OCI-LY1 (cell line): ENCODE data around the gene ALPK1.

ENCODE experiments used
- EZH2 ChIP-seq: fragments of 200-600 bp; sonication (generic), shearing (Covaris generic); IDR thresholded peaks from 2 replicates; pipeline ENCODE4 v1.8.0; 2017; ENCODE audit warnings: borderline replicate concordance, mixed run types, mild to moderate bottlenecking, antibody characterized with exemption, low read length, moderate library complexity, mixed read lengths
- TF ChIP-seq, protein P1 (sequence below): fragments of 200-600 bp; sonication (generic), shearing (Covaris generic); IDR thresholded peaks from 2 replicates; pipeline ENCODE4 v1.5.1; 2017; ENCODE audit warnings: mild to moderate bottlenecking, antibody characterized with exemption, low read length, moderate library complexity, mixed read lengths

DNA sequence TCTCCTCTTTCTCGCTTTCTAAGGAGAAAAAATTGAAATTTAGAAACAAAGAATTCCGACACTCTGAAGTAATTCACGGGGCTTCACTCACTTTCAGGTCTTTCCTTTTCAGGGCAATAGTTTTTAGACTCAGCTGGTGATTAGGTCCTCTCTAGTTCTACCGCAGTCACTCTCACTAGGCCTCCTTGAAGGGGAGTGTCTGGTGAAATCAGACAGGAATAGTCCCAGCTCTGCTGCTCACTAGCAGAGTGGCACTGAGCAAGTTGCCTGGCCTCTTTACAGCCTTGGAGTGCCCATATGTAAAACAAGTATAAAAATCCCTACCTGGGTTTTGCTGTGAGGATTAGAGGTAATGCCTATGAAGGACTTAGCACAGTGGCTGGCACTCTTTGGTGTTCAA is 154.7 kb downstream of the ALPK1 start:
- TF ChIP-seq, protein P1, sequence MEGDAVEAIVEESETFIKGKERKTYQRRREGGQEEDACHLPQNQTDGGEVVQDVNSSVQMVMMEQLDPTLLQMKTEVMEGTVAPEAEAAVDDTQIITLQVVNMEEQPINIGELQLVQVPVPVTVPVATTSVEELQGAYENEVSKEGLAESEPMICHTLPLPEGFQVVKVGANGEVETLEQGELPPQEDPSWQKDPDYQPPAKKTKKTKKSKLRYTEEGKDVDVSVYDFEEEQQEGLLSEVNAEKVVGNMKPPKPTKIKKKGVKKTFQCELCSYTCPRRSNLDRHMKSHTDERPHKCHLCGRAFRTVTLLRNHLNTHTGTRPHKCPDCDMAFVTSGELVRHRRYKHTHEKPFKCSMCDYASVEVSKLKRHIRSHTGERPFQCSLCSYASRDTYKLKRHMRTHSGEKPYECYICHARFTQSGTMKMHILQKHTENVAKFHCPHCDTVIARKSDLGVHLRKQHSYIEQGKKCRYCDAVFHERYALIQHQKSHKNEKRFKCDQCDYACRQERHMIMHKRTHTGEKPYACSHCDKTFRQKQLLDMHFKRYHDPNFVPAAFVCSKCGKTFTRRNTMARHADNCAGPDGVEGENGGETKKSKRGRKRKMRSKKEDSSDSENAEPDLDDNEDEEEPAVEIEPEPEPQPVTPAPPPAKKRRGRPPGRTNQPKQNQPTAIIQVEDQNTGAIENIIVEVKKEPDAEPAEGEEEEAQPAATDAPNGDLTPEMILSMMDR, result no peak
- no peak for TF ChIP-seq EZH2
